HEK293 (cell line): ENCODE data around the gene CTIF.

Experiments used
- WT1 ChIP-seq: fragments of 450-650 bp; formaldehyde crosslinking; IDR thresholded peaks from 2 replicates; pipeline ENCODE4 v1.5.1; 2016; ENCODE audit warnings: missing biosample characterization, missing genetic modification characterization
- ZNF830 ChIP-seq: fragments of 450-650 bp; IDR thresholded peaks from 2 replicates; pipeline ENCODE4 v1.5.0; 2018; ENCODE audit warnings: missing biosample characterization, missing genetic modification characterization, low read depth, mild to moderate bottlenecking, moderate library complexity
- TF ChIP-seq, protein P1 (sequence below): fragments of 450-650 bp; formaldehyde crosslinking; IDR thresholded peaks from 2 replicates; pipeline ENCODE4 v1.5.1; 2016; ENCODE audit warnings: missing biosample characterization, missing genetic modification characterization
- TF ChIP-seq, protein P2 (sequence below): fragments of 450-650 bp; formaldehyde crosslinking; IDR thresholded peaks from 2 replicates; pipeline ENCODE4 v1.5.1; 2016; ENCODE audit warnings: missing biosample characterization, missing genetic modification characterization
- TF ChIP-seq, protein P3 (sequence below): fragments of 450-650 bp; formaldehyde crosslinking; IDR thresholded peaks from 2 replicates; pipeline ENCODE4 v1.5.1; 2017; ENCODE audit warnings: missing biosample characterization, missing genetic modification characterization
- TF ChIP-seq, protein P4 (sequence below): fragments of 450-650 bp; formaldehyde crosslinking; IDR thresholded peaks from 2 replicates; pipeline ENCODE4 v1.5.1; 2016; ENCODE audit warnings: missing biosample characterization, missing genetic modification characterization

DNA sequence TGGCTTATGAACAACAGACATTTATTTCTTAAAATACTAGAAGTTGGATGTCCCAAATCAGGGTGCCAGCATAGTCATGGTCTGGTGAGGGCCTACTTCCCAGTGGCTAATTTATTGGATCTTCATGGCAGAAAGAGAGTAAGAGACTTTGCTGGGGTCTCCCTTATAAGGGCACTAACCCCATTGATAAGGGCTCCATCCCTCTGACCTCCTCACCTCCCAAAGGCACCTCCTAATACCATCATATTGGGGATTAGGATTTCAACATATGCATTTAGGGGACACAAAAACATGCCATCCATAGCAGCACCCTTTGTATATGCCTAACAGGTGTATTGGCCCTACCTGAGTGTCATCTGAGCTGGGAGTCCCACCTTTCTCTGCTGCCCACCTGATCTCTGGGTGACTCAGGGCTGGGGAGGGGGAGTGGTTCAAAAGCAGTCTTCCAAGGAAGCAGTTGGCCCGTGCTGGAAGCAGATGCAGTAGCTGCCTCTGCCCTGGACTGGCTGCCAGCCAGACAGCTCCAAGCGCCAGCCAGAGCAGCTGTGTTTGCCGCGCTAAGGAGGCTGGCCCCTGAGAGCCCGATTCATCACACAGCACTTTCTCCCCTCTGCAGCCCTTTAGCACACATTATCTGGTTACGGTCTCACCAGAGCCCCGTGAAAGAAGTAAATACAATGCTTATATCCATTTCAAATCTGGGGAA, 327.4 kb downstream of the CTIF start:
- TF ChIP-seq, protein P1, sequence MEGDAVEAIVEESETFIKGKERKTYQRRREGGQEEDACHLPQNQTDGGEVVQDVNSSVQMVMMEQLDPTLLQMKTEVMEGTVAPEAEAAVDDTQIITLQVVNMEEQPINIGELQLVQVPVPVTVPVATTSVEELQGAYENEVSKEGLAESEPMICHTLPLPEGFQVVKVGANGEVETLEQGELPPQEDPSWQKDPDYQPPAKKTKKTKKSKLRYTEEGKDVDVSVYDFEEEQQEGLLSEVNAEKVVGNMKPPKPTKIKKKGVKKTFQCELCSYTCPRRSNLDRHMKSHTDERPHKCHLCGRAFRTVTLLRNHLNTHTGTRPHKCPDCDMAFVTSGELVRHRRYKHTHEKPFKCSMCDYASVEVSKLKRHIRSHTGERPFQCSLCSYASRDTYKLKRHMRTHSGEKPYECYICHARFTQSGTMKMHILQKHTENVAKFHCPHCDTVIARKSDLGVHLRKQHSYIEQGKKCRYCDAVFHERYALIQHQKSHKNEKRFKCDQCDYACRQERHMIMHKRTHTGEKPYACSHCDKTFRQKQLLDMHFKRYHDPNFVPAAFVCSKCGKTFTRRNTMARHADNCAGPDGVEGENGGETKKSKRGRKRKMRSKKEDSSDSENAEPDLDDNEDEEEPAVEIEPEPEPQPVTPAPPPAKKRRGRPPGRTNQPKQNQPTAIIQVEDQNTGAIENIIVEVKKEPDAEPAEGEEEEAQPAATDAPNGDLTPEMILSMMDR, result no peak
- TF ChIP-seq, protein P2, sequence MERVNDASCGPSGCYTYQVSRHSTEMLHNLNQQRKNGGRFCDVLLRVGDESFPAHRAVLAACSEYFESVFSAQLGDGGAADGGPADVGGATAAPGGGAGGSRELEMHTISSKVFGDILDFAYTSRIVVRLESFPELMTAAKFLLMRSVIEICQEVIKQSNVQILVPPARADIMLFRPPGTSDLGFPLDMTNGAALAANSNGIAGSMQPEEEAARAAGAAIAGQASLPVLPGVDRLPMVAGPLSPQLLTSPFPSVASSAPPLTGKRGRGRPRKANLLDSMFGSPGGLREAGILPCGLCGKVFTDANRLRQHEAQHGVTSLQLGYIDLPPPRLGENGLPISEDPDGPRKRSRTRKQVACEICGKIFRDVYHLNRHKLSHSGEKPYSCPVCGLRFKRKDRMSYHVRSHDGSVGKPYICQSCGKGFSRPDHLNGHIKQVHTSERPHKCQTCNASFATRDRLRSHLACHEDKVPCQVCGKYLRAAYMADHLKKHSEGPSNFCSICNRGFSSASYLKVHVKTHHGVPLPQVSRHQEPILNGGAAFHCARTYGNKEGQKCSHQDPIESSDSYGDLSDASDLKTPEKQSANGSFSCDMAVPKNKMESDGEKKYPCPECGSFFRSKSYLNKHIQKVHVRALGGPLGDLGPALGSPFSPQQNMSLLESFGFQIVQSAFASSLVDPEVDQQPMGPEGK (tag by site-specific recombination), result no peak
- TF ChIP-seq, protein P3, sequence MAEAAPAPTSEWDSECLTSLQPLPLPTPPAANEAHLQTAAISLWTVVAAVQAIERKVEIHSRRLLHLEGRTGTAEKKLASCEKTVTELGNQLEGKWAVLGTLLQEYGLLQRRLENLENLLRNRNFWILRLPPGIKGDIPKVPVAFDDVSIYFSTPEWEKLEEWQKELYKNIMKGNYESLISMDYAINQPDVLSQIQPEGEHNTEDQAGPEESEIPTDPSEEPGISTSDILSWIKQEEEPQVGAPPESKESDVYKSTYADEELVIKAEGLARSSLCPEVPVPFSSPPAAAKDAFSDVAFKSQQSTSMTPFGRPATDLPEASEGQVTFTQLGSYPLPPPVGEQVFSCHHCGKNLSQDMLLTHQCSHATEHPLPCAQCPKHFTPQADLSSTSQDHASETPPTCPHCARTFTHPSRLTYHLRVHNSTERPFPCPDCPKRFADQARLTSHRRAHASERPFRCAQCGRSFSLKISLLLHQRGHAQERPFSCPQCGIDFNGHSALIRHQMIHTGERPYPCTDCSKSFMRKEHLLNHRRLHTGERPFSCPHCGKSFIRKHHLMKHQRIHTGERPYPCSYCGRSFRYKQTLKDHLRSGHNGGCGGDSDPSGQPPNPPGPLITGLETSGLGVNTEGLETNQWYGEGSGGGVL (tag by site-specific recombination), result no peak
- TF ChIP-seq ZNF830 (tag by site-specific recombination) (no peak), WT1 (tag by site-specific recombination) (no peak)
- TF ChIP-seq, protein P4, sequence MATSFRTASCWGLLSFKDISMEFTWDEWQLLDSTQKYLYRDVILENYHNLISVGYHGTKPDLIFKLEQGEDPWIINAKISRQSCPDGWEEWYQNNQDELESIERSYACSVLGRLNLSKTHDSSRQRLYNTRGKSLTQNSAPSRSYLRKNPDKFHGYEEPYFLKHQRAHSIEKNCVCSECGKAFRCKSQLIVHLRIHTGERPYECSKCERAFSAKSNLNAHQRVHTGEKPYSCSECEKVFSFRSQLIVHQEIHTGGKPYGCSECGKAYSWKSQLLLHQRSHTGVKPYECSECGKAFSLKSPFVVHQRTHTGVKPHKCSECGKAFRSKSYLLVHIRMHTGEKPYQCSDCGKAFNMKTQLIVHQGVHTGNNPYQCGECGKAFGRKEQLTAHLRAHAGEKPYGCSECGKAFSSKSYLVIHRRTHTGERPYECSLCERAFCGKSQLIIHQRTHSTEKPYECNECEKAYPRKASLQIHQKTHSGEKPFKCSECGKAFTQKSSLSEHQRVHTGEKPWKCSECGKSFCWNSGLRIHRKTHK (tag by site-specific recombination), result no peak
